ENCODE measurements around the gene NDUFB2. TPM values are rescaled to one million over a fixed set of nuclear protein-coding genes. Genes with fewer than 3 reads are reported as not detected.
"Not testable (repeated sequence)": the region's sequence is repeated elsewhere in the genome, so short reads cannot be mapped to it uniquely, and the experiment has no call there.

Gene NDUFB2
- total RNA-seq, 1 donor from 2014 or later = 682 TPM

GRCh38 chr7:140676306-140676705 is 20.2 kb upstream of the NDUFB2 start:
- Histone ChIP-seq H3K36me3 (peaks cover 21% of the 10 kb centered on the region), H3K4me3 (no peak overlapping the region), H3K27ac (replicated peaks) (no peak overlapping the region), H3K9me3 (replicated peaks) (no peaks in the 10 kb centered on the region), H3K27me3 (ENCODE audit: low read depth) (no peaks in the 10 kb centered on the region), H3K4me1 (peaks cover 38% of the 10 kb centered on the region)
- no peak for TF ChIP-seq CTCF (IDR thresholded peaks at IDR 0.05; ENCODE audit: borderline replicate concordance)
- intact Hi-C loops (cut with micrococcal nuclease) = no loop called here
- DNase-seq = no peak

GRCh38 chr7:140676956-140677355 is 19.6 kb upstream of the NDUFB2 start:
- intact Hi-C loops (cut with micrococcal nuclease); H3K4me3 ChIP-seq; H3K27me3 ChIP-seq (ENCODE audit: low read depth); DNase-seq; H3K9me3 ChIP-seq (replicated peaks); H3K27ac ChIP-seq (replicated peaks): not testable (repeated sequence)
- H3K36me3 ChIP-seq = peaks cover 28% of the 10 kb centered on the region
- H3K4me1 ChIP-seq = peaks cover 38% of the 10 kb centered on the region

- no peak overlapping the region for H3K27ac ChIP-seq (replicated peaks)
- no peaks in the 10 kb centered on the region for H3K27me3 ChIP-seq (ENCODE audit: low read depth)
- TF ChIP-seq CTCF (IDR thresholded peaks at IDR 0.05; ENCODE audit: borderline replicate concordance) = no peak
- DNase-seq = no peak
- peaks cover 30% of the 10 kb centered on the region for H3K36me3 ChIP-seq
- H3K9me3 ChIP-seq (replicated peaks) = no peaks in the 10 kb centered on the region
- intact Hi-C loops (cut with micrococcal nuclease) = no loop called here
- H3K4me1 ChIP-seq = peaks cover 34% of the 10 kb centered on the region
- no peak overlapping the region for H3K4me3 ChIP-seq
Observed at GRCh38 chr7:140677496-140677895, 19.0 kb upstream of the NDUFB2 start.

GRCh38 chr7:140678081-140678815 is 18.3 kb upstream of the NDUFB2 start:
- Histone ChIP-seq H3K36me3 (peaks cover 30% of the 10 kb centered on the region), H3K4me3 (no peak overlapping the region), H3K27ac (replicated peaks) (no peak overlapping the region), H3K4me1 (peaks cover 27% of the 10 kb centered on the region), H3K9me3 (replicated peaks) (no peaks in the 10 kb centered on the region), H3K27me3 (ENCODE audit: low read depth) (no peaks in the 10 kb centered on the region)
- TF ChIP-seq CTCF (IDR thresholded peaks at IDR 0.05; ENCODE audit: borderline replicate concordance) = no peak
- intact Hi-C loops (cut with micrococcal nuclease) = no loop called here
- no peak for DNase-seq

- intact Hi-C loops (cut with micrococcal nuclease) = no loop called here
- no peak for TF ChIP-seq CTCF (IDR thresholded peaks at IDR 0.05; ENCODE audit: borderline replicate concordance)
- peaks cover 30% of the 10 kb centered on the region for H3K36me3 ChIP-seq
Observed at GRCh38 chr7:140678816-140679130, 17.7 kb upstream of the NDUFB2 start.

GRCh38 chr7:140679186-140679585 is 17.3 kb upstream of the NDUFB2 start:
- no peak for DNase-seq
- Histone ChIP-seq H3K4me3 (no peak overlapping the region), H3K36me3 (peaks cover 30% of the 10 kb centered on the region), H3K27me3 (ENCODE audit: low read depth) (no peaks in the 10 kb centered on the region), H3K27ac (replicated peaks) (no peak overlapping the region), H3K9me3 (replicated peaks) (no peaks in the 10 kb centered on the region), H3K4me1 (peaks cover 18% of the 10 kb centered on the region)
- TF ChIP-seq CTCF (IDR thresholded peaks at IDR 0.05; ENCODE audit: borderline replicate concordance) = no peak
- intact Hi-C loops (cut with micrococcal nuclease) = no loop called here

More at GRCh38 chr7:140678816-140679130, 17.7 kb upstream of the NDUFB2 start:
- Histone ChIP-seq H3K9me3 (replicated peaks) (no peaks in the 10 kb centered on the region), H3K4me1 (peaks cover 22% of the 10 kb centered on the region), H3K4me3 (no peak overlapping the region), H3K27ac (replicated peaks) (no peak overlapping the region), H3K27me3 (ENCODE audit: low read depth) (no peaks in the 10 kb centered on the region)
- DNase-seq = no peak
